Pancreas (tissue), 10 donors: ENCODE measurements around the gene MYL7. TPM values are rescaled to one million over a fixed set of nuclear protein-coding genes. Genes with fewer than 3 reads are reported as not detected.

Experiments
- ATAC-seq, 4 donors: fragments of 200-7000 bp; cut with Tn5 transposase; one replicate each; pipeline versions ENCODE4 v1.8.0 to v1.9.1; 2020; ENCODE audit warnings: mild to moderate bottlenecking in 4 of 4, moderate library complexity in 4 of 4
- DNase-seq, 6 donors: peaks; one replicate each; pipeline ENCODE4 v3.0.0-alpha.2; 2020
- FAIRE-seq: peaks from 2 replicates; lab custom pipeline; 2012; peaks lifted over from hg19 to GRCh38; lab: Jason Lieb, UNC
- H3K27ac ChIP-seq, 4 donors: fragments of 200-600 bp; sonication (generic); 1 replicate in 3 of 4; 2 replicates in 1 of 4; pipeline versions ENCODE4 v1.5.0 to v1.8.0; 2020
- H3K27me3 ChIP-seq, 4 donors: fragments of 200-600 bp; one replicate each; pipeline ENCODE4 v1.8.0; 2021
- H3K36me3 ChIP-seq, 3 donors: fragments of 200-600 bp; sonication (generic) in 1 of 3; one replicate each; pipeline versions ENCODE4 v1.5.0 to v1.8.0; 2020 to 2021
- H3K4me1 ChIP-seq, 3 donors: fragments of 200-600 bp; one replicate each; pipeline ENCODE4 v1.8.0; 2021
- H3K4me3 ChIP-seq, 4 donors: fragments of 200-600 bp; sonication (generic) in 2 of 4; one replicate each; pipeline versions ENCODE4 v1.5.0 to v1.8.0; 2020 to 2021
- H3K9me3 ChIP-seq, 4 donors: fragments of 200-600 bp; one replicate each; pipeline ENCODE4 v1.8.0; 2021
- CTCF ChIP-seq, 4 donors: fragments of 200-600 bp; sonication (generic) in 3 of 4; IDR thresholded peaks; one replicate each; pipeline versions ENCODE4 v1.5.0 to v1.8.0; 2021; ENCODE audit warnings: antibody characterized with exemption in 4 of 4
- WGBS, 2 donors: extraction: QIAGEN DNeasy Blood & Tissue Kit; methylation state at CpG; one replicate each; pipeline ENCODE4 v1.1.7; 2013; 5-methylcytosine and 5-hydroxymethylcytosine counted together
- intact Hi-C, 3 donors: fragments of 100-400 bp; cut with DNase I; formaldehyde crosslinking; loops; one replicate each; pipeline versions ENCODE4 v1.11.1 to v1.14.2; 2022
- polyA plus RNA-seq, 2 donors: library from polyadenylated mRNA; stranded (reverse); fragments of 200-250 nt; gene quantifications; one replicate each; pipeline ENCODE4 v1.2.3, GENCODE V29; 2013
- total RNA-seq, 6 donors: library from RNA; stranded (reverse); fragmentation: NEBNext Ultra II Directional in 4 of 6; extraction: Animal tissue kit (Norgen Biotek cat#: 25700) in 4 of 6; gene quantifications; one replicate each; pipeline versions ENCODE4 v1.2.1 to v1.2.4, GENCODE V29; 2021 to 2023
- donor health status: healthy with polysubstance abuse.
- donor health status: DM: no; HTN: no; CAD: no; lungs with moderate emphysema.
- donor health status: DM: no; HTN: no; CAD: no.
- donor health status: control.
- donor health status: control.
- donor health status: Bipolar disorder and iron deficiency.
- donor health status: DM: yes; HTN: yes; CAD: no.
- donor health status: DM: no; HTN: no; CAD: no.
- donor health status: DM: no; HTN: no; CAD: no.
- donor health status: DM: yes; HTN: yes; CAD: no.

MYL7 gene
- total and polyA plus RNA-seq, 8 donors, result 0.94 to 2.3 (median 1.9) TPM; not detected in 5

- no peak overlapping the region for H3K27ac ChIP-seq
- 91 to 95% methylated on average over 6 of the region's 6 CpGs for WGBS, 2 donors
- peak in 3 of 6 donors; percentile 3 to 8 (median 8) for DNase-seq
- no peak overlapping the region for H3K4me3 ChIP-seq
- no peaks in the 10 kb centered on the region for H3K9me3 ChIP-seq
- intact Hi-C loops, result no loop called here
- ATAC-seq, result no peak
- peaks cover 5 to 8% (median 7%) of the 10 kb centered on the region in 3 donors for H3K4me1 ChIP-seq
- peaks cover 0 to 3% (median 0%) of the 10 kb centered on the region in 3 donors for H3K36me3 ChIP-seq
- no peak for TF ChIP-seq CTCF (IDR thresholded peaks at IDR 0.05)
- no peak for FAIRE-seq
- no peaks in the 10 kb centered on the region for H3K27me3 ChIP-seq
These were observed 16.3 kb downstream of the MYL7 start for GRCh38 chr7:44124822-44125202.

- no peak for TF ChIP-seq CTCF (IDR thresholded peaks at IDR 0.05)
- peak within 1 kb of the TSS; percentile 42 to 79 (median 72) for H3K27ac ChIP-seq
- H3K27me3 ChIP-seq, result no peaks in the 10 kb centered on the region
- no peaks in the 10 kb centered on the region for H3K9me3 ChIP-seq
- intact Hi-C loops, result no loop called here
- peaks cover 0 to 3% (median 0%) of the 10 kb centered on the region in 3 donors for H3K36me3 ChIP-seq
- H3K4me3 ChIP-seq, result peak within 1 kb of the TSS; percentile 58 to 80 (median 72)
- DNase-seq, result peak; percentile 97 to 98 (median 98)
- H3K4me1 ChIP-seq, result peaks cover 5 to 8% (median 7%) of the 10 kb centered on the region in 3 donors
- WGBS, 2 donors, result 0 to 1% methylated on average over 74 to 86 of the region's 86 CpGs
- FAIRE-seq, result peak; percentile 29
- peak; percentile 98 to 99 (median 99) for ATAC-seq
These were observed 17.7 kb downstream of the MYL7 start, which contains the start of gene POLD2 for GRCh38 chr7:44123190-44124003. Gene POLD2, minus strand, starts transcription at chr7:44123548. Its CDS starts 1,495 bp downstream, at chr7:44122053.

DNA sequence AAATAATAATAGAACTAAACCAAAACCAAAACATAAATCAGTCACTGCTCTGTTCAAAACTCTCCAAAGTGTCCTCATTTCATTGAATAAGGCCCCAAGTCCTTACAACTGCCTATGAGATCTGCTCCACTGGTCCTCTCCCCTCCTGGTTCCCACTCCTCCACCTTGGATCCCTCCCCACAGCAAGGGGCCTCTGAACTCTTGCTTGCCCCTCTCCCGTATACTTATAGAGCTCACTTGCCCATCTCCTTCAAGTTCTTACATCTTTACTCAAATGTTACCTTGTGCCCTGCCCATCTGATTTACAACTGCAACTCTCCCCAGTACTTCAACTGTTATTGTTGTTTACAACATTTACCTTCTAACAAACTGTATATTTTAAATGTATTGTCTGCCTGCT, 18.6 kb downstream of the MYL7 start:
- peak in 1 of 6 donors; percentile 5 for DNase-seq
- 37 to 48% methylated on average over 1 of the region's 1 CpG for WGBS, 2 donors

DNA sequence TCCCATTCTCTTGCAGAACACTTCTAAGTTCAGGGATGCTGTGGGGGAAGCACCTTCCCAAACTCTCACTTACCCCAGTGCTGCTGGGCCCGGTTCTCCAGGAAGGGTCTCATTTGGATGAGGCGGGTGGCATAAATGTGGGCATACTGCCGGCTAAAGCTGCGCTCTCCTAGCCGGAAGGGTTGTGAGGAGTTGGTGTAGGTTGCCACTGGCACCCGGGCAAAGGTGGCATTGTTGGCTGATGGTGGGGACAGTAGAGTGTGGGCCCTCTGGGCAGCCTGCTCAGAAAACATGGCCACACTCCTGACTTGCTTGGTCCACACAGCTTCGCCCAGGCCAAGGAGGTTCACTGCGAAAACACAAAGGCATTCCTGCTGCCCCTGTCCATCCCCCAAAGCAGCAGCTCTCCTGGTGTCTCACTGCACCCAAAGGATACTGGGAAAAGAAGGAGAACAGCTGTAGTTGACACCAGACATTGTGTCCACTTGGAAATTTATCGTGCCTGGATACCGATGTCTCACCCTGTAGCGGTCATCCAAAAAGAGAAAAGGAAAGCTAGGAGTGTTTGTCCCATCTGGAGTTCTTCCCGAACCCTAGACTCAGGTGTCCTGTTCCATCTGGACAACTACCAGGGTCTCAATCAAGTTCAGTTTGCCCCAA, 19.2 kb downstream of the MYL7 start:
- DNase-seq, result peak in 1 of 6 donors; percentile 45
- FAIRE-seq, result no peak

More for the DNA sequence above, 18.6 kb downstream of the MYL7 start:
- Histone ChIP-seq H3K27ac (peak overlapping the region in 1 of 4 donors; percentile 74), H3K4me1 (peaks cover 5 to 8% (median 7%) of the 10 kb centered on the region in 3 donors), H3K27me3 (no peaks in the 10 kb centered on the region), H3K9me3 (no peaks in the 10 kb centered on the region), H3K4me3 (peak overlapping the region; percentile 58 to 80 (median 72)), H3K36me3 (peaks cover 0 to 3% (median 0%) of the 10 kb centered on the region in 3 donors)
- intact Hi-C loops, result no loop called here
- no peak for TF ChIP-seq CTCF (IDR thresholded peaks at IDR 0.05)
- ATAC-seq (no peak), FAIRE-seq (no peak)

More for the DNA sequence above, 19.2 kb downstream of the MYL7 start:
- WGBS, 2 donors, result 73 to 85% methylated on average over 12 of the region's 12 CpGs
- H3K4me3 ChIP-seq, result peak overlapping the region in 1 of 4 donors; percentile 80
- H3K4me1 ChIP-seq, result peaks cover 5 to 8% (median 7%) of the 10 kb centered on the region in 3 donors
- H3K36me3 ChIP-seq, result peaks cover 0 to 3% (median 1%) of the 10 kb centered on the region in 3 donors
- no peak for TF ChIP-seq CTCF (IDR thresholded peaks at IDR 0.05)
- intact Hi-C loops, result no loop called here
- no peaks in the 10 kb centered on the region for H3K27me3 ChIP-seq
- ATAC-seq, result no peak
- no peaks in the 10 kb centered on the region for H3K9me3 ChIP-seq
- H3K27ac ChIP-seq, result no peak overlapping the region
